Ovary (tissue), 3 donors: ENCODE measurements around the gene MTUS2.

Source experiments
- CTCF ChIP-seq, 3 donors: fragments of 450-650 bp in 2 of 3; fragments of 200-600 bp in 1 of 3; IDR thresholded peaks; one replicate each; pipeline versions ENCODE4 v1.5.1 to v1.8.0; 2016 to 2022; ENCODE audit warnings: antibody characterized with exemption in 3 of 3, mild to moderate bottlenecking in 1 of 3
- EP300 ChIP-seq: sonication (generic); formaldehyde crosslinking; IDR thresholded peaks from one replicate; pipeline ENCODE4 v1.6.1; 2017; ENCODE audit warnings: antibody characterized with exemption
- POLR2A ChIP-seq: fragments of 450-650 bp; IDR thresholded peaks from one replicate; pipeline ENCODE4 v1.6.1; 2017; ENCODE audit warnings: antibody characterized with exemption, mild to moderate bottlenecking, moderate library complexity
- donor health status: DM: no; HTN: no; CAD: no.

- TF ChIP-seq CTCF (IDR thresholded peaks at IDR 0.05) (no peak), EP300 (no peak), POLR2A (no peak)
These were observed 499.3 kb downstream of the MTUS2 start for GRCh38 chr13:29319451-29319850.
